ENCODE results near the gene SETD1B. TPM values are rescaled to one million over a fixed set of nuclear protein-coding genes. Genes with fewer than 3 reads are reported as not detected.
A peak's percentile ranks its signal among the peaks of the same experiment; 100 is the strongest.

Gene SETD1B
- total RNA-seq, 2 donors from 2014 or later: 20.4 to 25.4 TPM

DNA sequence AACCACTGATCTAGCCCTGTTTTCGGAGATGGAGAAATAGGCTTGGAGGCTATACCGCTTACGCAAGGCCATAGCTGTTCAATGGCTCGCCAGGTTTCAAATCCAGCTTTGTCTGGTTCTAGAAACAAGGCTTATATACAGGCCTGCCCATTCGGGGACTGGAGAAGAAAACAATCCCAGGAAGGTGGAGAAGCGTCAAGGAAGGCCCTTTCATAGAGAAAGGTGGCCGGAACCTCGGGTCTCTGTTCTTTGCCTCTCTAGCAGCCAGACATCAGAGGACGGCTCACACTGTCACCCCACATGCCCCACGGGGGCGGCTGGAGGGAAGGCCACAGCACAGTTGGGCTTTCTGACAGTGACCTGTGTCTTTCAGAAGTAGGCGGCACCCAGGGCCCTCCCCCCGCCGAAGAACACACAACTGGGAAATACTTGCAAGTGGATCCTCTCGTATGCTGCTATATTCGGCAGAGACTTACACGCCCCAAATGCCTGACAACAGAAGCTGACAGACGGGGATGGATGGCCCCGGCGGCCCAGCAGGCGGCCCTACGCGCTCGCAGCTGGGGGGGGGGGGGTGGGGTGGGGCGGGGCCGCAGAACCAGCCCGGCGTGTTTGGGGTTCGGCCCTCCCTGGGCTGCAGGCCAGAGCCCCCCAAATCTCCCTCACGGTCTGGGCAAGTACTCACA lies 4.5 kb upstream of the SETD1B start:
- Histone ChIP-seq H3K27me3 (no peaks in the 10 kb centered on the region), H3K4me1 (peaks cover 30% of the 10 kb centered on the region), H3K36me3 (no peaks in the 10 kb centered on the region), H3K27ac (peak overlapping the region; percentile 100), H3K9ac (ENCODE audit: low read depth in 2 of 2, low read length in 2 of 2) (peak overlapping the region; percentile 91 to 99), H3K9me3 (no peaks in the 10 kb centered on the region), H3K4me3 (peak overlapping the region; percentile 77)
- intact Hi-C loops (cut with DNase I): no loop called here
- TF ChIP-seq, protein P1, sequence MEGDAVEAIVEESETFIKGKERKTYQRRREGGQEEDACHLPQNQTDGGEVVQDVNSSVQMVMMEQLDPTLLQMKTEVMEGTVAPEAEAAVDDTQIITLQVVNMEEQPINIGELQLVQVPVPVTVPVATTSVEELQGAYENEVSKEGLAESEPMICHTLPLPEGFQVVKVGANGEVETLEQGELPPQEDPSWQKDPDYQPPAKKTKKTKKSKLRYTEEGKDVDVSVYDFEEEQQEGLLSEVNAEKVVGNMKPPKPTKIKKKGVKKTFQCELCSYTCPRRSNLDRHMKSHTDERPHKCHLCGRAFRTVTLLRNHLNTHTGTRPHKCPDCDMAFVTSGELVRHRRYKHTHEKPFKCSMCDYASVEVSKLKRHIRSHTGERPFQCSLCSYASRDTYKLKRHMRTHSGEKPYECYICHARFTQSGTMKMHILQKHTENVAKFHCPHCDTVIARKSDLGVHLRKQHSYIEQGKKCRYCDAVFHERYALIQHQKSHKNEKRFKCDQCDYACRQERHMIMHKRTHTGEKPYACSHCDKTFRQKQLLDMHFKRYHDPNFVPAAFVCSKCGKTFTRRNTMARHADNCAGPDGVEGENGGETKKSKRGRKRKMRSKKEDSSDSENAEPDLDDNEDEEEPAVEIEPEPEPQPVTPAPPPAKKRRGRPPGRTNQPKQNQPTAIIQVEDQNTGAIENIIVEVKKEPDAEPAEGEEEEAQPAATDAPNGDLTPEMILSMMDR (IDR thresholded peaks at IDR 0.05): no peak
- DNase-seq: peak; percentile 84

- H3K9ac ChIP-seq (ENCODE audit: low read depth in 2 of 2, low read length in 2 of 2): peak overlapping the region; percentile 81 to 91
These were observed 3.7 kb upstream of the SETD1B start for GRCh38 chr12:121799842-121800693.

DNA sequence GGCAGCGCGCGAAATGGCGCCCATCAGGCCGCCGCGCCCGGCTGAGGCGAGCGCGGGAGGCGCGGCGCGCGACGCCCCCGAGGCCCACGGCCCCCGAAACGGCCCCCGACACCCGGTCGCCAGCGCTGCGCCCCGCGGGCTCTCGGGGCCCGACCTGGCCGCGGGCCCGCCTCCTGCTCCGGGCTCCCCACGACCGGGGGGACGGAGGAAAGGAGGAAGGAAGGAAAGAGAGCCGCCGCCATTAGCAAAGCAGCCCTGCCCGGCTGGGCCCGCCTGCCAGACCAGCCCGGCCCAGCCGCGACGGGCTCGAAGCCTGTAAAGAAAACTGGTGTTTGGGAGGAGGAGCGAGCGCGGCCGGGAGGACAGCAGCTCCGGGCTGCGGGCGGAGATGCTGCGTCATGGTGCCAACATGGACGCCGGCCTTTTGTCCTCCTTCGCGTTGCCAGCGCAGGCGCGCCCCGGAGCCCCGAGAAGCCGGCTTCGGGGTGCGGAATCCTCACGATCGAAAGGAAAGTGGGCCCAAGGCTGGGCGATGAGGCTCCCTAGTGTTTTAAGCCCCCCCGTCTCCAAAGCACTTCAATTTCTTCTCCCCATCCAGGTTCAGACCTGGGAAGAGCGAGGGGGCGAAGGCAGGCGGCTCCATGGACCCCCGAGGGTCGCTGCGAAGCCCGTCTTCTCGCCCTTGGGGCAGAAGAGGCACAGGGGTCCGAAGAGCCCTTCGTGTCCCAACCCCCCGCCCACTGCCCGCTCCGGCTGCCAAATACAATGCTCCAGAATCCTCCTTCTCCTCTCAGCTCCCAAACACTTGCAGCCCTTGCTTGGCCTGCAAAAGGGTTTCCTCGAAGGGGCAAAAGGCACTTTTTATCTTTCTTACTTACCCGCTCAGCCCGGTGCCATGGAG lies 2.9 kb upstream of the SETD1B start:
- peak overlapping the region; percentile 100 for H3K27ac ChIP-seq

More at GRCh38 chr12:121799842-121800693, 3.7 kb upstream of the SETD1B start:
- Histone ChIP-seq H3K27me3 (no peaks in the 10 kb centered on the region), H3K9me3 (no peaks in the 10 kb centered on the region), H3K4me3 (peak overlapping the region; percentile 77), H3K4me1 (peaks cover 29% of the 10 kb centered on the region), H3K27ac (peak overlapping the region; percentile 100), H3K36me3 (no peaks in the 10 kb centered on the region)
- DNase-seq: peak; percentile 94
- intact Hi-C loops (cut with DNase I): no loop called here
- TF ChIP-seq, protein P1 (IDR thresholded peaks at IDR 0.05): no peak

GRCh38 chr12:121801595-121802484 lies 2.0 kb upstream of the SETD1B start:
- Histone ChIP-seq H3K4me3 (peak overlapping the region; percentile 77), H3K4me1 (peaks cover 15% of the 10 kb centered on the region), H3K9ac (ENCODE audit: low read depth in 2 of 2, low read length in 2 of 2) (peak overlapping the region; percentile 80 to 91), H3K36me3 (no peaks in the 10 kb centered on the region), H3K9me3 (no peaks in the 10 kb centered on the region), H3K27ac (peak overlapping the region; percentile 100), H3K27me3 (no peaks in the 10 kb centered on the region)
- intact Hi-C loops (cut with DNase I): no loop called here
- TF ChIP-seq, protein P1 (IDR thresholded peaks at IDR 0.05): no peak
- DNase-seq: peak; percentile 37

More for the DNA sequence above, 2.9 kb upstream of the SETD1B start:
- intact Hi-C loops (cut with DNase I): no loop called here
- TF ChIP-seq, protein P1 (IDR thresholded peaks at IDR 0.05): no peak
- Histone ChIP-seq H3K9ac (ENCODE audit: low read depth in 2 of 2, low read length in 2 of 2) (peak overlapping the region; percentile 80 to 91), H3K9me3 (no peaks in the 10 kb centered on the region), H3K4me3 (peak overlapping the region; percentile 77), H3K4me1 (peaks cover 22% of the 10 kb centered on the region), H3K36me3 (no peaks in the 10 kb centered on the region), H3K27me3 (no peaks in the 10 kb centered on the region)
- peak; percentile 78 for DNase-seq
